Stimulated activated CD4-positive, alpha-beta T cell treated with anti-CD3 and anti-CD28 coated beads, Interleukin-1b, Interleukin-23, amount 100 ng/mL, for 1 hour (primary cell): Measurements from ENCODE around the gene INS.
"Not testable (repeated sequence)": the region's sequence is repeated elsewhere in the genome, so short reads cannot be mapped to it uniquely, and the experiment has no call there.

ENCODE experiments used
- DNase-seq, 2 donors: peaks; one replicate each; pipeline ENCODE4 v3.0.0-alpha.2; 2020; ENCODE audit warnings: low read depth in 2 of 2

Gene INS

GRCh38 chr11:2180789-2181370 lies 19.9 kb upstream of the INS start:
- no peak for DNase-seq

DNA sequence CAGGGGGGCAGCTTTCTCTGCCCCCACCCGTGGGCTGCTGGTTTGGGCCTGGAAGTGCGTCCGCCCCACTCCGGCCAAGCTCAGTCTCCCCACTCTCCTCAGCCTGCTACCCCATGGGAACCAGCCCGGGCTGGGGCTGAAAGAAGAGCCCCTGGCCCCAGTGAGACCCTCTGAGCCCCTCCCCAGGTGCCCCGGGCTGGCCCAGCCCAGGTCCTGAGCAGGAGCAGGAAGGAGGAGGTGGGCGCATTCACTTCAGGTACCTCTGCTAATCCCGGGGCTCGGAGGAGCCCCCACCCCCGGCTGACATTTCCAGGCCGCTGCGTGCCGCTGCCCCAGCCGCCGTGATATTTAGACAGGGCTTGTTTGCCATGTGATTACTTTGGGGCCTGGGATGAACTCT lies 19.3 kb upstream of the INS start:
- DNase-seq = no peak

DNA sequence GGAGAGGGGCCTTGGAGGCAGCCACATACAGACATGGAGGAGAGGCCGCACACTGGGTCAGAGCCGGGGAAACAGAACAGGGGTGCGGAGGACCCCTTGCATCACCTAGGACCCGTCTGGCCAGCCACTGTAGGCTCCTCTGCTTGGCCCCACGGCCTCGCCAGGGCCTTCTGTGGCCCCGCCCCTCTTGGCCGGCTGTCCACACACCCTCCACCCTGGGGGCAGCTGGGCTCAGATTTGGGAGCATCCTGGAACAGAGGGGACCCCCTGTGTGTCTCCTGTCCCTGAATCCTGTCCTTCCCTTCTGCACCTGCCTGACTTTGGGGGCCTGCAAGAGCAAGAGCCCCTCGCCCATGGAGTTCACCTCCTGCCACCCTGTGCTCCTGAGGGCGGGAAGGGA lies 18.5 kb upstream of the INS start:
- no peak for DNase-seq

GRCh38 chr11:2178906-2179494 lies 18.0 kb upstream of the INS start:
- no peak for DNase-seq

GRCh38 chr11:2178055-2178773 lies 17.2 kb upstream of the INS start:
- DNase-seq = not testable (repeated sequence)

DNA sequence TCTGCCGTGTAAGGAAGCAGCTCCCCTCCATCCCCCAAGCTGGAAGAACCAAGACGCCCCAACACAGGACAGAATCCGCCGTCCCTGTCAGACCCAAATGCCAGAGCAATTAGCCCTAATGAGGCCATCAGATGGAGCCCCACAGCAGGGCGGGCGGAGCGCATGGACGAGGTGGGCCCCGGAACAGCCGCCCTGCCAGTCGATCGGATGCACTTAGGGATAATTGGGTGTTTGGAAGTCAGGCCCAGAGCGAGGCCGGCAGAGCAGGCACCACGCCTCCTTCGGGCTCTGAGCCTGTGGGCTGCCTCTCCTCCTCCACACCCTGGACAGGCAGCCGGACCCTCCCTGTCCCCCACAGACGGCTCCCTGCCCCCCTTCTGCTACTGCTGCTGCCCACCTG lies 16.1 kb upstream of the INS start:
- DNase-seq = no peak

DNA sequence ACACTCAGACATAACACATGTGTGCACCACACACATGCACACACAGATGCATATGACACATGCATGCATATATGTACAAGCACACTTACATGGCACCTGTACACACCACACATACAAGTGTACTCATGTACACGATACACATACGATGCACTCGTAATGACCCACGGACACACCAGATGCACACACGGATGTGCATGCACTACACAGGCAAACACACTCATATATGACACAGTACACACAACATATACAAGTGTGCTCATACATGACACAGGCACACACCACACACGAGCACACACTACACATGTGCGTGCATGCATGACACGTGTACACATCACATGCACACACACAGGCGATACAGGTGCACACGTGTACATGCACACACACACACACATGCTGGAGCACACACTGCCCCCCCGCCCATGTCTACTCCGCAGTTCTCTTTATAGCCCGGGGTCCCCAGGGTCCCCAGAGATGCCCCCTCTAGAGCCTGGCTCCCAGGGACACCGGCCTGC lies 15.4 kb upstream of the INS start:
- no peak for DNase-seq

DNA sequence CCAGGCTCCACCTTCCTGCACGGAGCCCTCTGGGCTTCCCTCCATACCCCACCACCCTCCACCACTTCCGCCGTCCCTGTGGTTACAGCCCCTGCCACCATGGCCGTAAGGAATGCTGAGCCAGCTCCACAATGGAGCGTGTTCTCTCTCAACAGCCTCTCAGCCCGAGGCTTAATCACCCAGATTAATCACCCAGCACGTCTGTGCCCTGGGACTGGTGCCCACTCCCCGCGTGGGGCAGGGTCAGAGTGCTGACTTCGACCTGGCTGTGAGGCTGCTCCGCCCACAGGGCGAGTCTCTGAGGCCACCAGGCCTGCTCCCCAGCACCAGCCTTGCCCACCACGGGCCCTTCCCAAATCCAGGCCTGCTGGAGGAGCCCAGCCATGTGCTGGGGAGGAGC lies 14.7 kb upstream of the INS start:
- no peak for DNase-seq

- no peak for DNase-seq
Observed at GRCh38 chr11:2174361-2174760, 13.4 kb upstream of the INS start.

GRCh38 chr11:2173761-2174160 lies 12.8 kb upstream of the INS start:
- no peak for DNase-seq

- DNase-seq = no peak
Observed at GRCh38 chr11:2173150-2173693, 12.2 kb upstream of the INS start.

DNA sequence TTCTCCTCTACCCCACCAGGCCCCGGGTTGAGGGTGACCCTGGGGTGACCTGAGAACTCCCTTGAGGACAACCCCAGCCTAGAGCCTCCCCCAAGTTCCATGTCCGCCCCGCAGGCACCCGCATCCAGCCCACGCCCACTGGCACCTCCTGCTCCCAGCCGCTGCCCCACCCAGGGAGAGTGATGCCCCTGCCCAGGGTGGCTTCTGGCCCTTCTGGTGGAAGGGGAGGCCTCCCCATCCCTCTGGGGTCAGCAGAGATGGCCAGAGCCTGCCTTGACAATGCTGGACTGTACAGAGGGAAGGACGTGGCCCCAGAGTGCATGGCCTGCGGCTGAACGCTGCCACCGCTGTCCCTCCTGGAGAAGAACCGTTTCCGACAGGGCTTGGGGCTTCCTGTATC lies 11.7 kb upstream of the INS start:
- DNase-seq = no peak

- no peak for DNase-seq
Observed at GRCh38 chr11:2171591-2172003, 10.6 kb upstream of the INS start, which contains the start of gene TH. TH (minus strand) TSS chr11:2171815; CDS start chr11:2171786, 29 bp downstream.

DNA sequence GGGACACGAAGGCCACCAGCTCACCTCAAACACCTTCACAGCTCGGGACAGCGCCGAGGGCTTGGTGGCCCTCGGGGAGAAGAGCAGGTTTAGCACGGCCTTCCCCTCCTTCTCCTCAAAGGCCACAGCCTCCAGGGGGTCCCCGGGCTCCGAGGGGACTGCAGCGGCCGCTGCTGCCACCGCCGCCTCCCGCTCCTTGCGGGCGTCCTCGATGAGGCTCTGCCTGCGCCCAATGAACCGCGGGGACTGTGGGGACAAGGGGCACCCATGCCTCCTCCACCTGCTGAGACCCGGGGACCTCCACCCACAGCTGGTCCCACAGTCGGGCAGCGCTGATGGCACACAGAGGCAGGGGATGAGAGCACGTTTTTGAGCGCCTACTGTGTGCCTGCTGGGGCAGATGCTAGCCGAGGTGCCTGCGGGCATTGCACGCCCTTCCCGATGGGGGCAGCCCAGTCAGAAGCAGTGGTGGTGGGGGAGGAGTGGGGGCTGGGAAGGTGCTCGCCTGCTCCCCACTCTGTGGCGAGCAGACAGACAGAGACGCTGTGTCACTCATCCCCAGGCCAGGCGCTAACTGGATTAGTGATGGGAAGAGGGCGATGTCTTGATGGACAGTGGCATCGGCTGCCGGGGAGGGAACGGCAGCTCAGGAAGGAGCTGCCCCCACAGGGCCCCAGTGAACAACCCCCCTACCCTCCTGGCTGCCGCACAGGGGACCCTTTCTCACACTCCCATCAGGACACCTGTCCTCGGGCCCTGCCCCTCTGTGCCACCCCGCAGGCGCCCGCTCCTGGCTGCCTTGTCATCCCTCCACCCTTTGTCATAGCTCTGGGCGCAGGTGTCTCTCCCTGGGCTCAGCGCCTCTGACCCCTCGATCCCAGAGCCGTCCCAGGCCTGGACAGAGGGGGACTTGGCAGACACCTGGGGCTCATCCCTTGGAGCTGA lies 8.9 kb upstream of the INS start:
- no peak for DNase-seq

DNA sequence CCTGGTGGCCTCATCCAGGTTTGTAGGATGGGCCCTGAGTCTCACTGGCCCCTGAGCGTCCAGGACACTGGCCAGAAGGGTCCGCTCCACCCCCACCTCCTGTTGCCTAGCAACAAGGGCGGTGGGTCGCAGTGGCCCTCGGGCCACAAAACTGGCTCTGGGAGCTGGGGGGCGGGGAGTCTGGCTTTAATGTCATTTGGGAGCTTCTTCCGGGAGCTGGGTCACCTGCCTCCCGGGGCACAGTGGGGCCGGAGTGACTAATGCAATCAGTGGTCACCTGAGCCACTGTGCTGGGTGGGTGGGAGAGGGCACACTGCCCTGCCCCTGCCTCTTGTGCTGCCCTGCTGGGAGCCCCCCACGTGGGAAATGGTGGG lies 8.0 kb upstream of the INS start:
- DNase-seq = no peak

DNA sequence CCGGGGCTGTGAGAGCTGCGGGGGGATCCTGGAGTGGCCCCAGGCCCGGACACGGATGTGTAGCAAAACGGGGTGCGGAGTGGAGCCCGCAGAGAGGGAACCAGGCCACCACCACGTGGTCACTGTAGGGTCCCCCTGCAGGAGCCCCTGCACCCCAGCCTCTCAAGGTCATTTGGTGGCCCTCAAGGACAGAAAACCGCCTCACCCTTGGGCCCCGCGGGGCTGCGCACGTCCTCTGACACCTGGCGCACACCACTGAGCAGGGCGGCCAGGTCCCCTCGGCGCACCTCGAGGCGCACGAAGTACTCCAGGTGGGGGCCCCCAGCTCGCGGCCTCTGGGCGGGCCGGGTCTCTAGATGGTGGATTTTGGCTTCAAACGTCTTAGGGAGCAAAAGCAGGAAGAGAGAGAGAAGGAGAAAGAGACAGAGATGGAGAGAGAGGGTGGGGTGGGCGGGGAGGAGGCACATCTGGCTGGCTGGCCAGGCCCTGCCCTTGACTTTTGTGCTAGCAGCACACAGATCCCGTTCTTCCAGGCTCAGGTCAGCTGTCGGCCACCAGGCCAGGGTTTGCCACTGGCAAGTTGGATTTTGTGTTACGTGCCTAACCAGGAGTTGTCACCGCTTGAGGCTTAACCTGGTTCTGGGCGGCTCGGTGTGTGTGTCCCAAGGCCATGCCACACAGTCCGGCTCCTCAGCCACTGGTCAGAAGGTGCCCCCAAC lies 7.4 kb upstream of the INS start:
- DNase-seq = no peak

DNA sequence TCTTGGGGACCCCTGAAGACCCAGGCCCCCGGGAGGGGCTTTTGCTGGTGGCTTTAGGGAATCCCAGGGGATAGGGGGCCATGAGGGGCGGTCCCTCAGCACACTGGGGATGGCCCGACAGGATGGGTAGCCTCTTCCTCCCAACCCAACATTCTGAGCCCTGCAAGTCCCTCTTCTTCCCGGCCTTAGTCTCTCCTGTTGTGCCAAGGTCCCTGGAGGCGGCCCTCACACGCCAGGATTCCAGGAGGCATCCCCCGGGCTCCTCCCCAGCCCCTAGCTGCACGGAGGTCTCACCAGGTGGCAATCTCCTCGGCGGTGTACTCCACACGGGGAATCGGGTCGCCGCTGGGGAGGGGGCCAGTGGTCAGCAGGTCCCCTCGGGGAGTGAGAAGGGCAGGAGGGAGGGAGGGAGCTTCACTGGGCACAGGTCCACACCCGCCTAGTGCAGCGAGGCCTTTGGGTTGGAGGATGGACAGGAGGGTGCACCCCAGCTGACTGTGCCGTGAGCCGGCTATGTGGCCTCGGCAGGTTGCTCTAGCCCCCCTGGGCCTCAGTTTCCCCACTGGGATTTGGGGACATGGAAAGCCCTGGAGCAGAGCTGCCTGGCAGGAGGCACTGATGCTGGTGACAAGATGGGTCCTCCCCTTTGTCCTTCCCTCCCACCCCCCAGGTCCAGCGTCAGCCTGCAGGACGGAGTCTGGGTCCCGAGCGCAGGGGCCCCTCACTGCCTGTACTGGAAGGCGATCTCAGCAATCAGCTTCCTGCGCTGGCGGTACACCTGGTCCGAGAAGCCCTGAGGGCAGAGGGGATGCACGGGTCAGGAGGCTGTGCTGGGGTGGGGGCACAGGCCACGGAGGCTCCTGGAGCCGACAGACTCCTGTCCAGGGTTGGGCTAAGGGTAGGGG lies 6.4 kb upstream of the INS start:
- no peak for DNase-seq

DNA sequence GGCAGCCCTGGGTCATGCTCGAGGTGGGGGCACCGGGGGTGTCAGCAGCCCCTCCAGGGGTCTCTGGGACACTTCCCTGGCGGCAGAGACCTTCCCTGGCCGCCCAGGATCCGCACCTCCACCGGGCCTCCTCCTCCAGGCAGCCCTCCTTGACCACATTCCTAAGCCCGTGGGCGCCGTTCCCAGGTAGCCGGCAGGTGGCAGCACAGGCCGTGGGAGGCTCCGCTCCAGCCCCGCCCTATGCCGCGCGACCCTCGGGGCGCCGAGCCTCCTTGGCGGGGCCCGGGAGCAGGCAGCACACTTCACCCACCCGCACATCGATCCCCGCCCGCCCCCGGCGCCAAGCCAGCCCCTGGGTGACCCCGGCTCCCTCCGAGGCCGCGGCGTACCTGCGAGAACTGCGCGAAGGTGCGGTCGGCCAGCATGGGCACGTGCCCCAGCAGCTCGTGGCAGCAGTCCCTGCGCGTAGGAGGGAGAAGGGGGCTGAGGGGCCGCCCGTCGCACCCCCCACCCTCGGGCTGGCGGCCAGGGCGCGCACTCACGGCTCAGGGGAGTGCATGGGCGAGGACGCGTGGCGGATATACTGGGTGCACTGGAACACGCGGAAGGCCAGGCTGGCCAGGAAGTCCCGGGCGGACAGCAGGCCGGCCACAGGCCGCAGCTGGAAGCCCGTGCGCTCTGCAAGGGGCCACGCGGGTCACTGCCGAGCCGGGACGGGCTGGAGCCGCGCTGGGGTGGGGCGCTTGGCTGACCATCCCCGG lies 5.3 kb upstream of the INS start:
- DNase-seq = peak in 1 of 2 donors; percentile 34

GRCh38 chr11:2165571-2165970 lies 4.6 kb upstream of the INS start:
- no peak for DNase-seq
